K562 (cell line): ENCODE results near the gene HMX3.

ENCODE experiments used
- ZBTB8A ChIP-seq: fragments of 450-650 bp; IDR thresholded peaks from 2 replicates; pipeline ENCODE4 v1.6.1; 2018; ENCODE audit warnings: mild to moderate bottlenecking, moderate library complexity; ENCODE audit not compliant: partially characterized antibody
- TF ChIP-seq, protein P1 (sequence below), 3 experiments: IDR thresholded peaks in 2 of 3; conservative IDR thresholded peaks in 1 of 3; 2 replicates each; pipeline ENCODE4 v1.5.1; 2011 to 2012; ENCODE audit warnings: low read length in 3 of 3, mild to moderate bottlenecking in 3 of 3, control low read depth in 2 of 3, improper control_type of control experiment in 1 of 3, inconsistent platforms in 1 of 3, low read depth in 1 of 3, mixed read lengths in 1 of 3, moderate library complexity in 1 of 3; ENCODE audit not compliant: insufficient read depth in 2 of 3

DNA sequence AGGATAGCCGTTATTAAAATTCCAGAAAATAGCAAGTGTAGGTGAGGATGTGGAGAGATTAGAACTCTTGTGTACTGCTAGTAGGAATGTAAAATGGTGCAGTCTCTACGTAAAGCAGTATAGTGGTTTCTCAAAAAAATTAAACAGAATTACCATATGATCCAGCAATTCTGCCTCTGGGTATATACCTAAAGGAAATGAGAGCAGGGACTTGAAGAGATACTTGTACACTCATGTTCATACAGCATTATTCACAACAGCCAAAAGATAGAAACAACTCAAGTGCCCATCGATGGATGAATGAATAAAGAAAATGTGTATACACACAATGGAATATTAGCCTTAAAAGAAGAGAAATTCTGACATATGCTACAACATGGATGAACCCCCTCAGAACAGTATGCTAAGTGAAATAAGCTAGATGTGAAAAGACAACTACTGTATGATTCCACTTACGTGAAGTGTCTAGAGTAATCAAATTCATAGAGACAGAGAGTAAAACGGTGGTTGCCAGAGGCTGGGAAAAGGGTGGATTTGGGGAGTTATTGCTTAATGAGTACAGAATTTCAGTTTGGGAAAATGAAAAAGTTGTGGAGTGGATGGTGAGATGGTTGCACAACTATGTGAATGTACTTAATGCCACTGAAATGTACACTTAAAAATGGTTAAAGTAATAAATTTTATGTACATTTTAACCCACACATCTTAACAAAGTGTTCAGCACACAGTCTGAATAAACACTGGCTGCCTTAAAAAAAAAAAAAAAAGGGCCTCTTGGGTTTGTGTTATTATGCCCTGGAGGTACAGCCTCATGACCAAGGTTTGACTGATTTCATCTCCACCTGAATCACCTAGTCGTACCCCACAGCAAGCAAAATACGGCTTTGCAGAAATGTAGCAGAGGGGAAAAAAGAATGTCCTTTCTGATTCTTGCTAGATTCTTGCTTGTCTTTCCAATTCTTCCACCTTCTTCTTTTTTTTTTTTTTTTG, 44.6 kb downstream of the HMX3 start:
- no peak for TF ChIP-seq ZBTB8A
- TF ChIP-seq, protein P1, sequence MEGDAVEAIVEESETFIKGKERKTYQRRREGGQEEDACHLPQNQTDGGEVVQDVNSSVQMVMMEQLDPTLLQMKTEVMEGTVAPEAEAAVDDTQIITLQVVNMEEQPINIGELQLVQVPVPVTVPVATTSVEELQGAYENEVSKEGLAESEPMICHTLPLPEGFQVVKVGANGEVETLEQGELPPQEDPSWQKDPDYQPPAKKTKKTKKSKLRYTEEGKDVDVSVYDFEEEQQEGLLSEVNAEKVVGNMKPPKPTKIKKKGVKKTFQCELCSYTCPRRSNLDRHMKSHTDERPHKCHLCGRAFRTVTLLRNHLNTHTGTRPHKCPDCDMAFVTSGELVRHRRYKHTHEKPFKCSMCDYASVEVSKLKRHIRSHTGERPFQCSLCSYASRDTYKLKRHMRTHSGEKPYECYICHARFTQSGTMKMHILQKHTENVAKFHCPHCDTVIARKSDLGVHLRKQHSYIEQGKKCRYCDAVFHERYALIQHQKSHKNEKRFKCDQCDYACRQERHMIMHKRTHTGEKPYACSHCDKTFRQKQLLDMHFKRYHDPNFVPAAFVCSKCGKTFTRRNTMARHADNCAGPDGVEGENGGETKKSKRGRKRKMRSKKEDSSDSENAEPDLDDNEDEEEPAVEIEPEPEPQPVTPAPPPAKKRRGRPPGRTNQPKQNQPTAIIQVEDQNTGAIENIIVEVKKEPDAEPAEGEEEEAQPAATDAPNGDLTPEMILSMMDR (IDR thresholded peaks at IDR 0.05 in 2 of 3, conservative IDR thresholded peaks at IDR 0.05 in 1 of 3; ENCODE audit: insufficient read depth in 2 of 3, low read depth in 1 of 3, low read length in 3 of 3), result no peak
